Renal pelvis (tissue), 4 donors: ENCODE measurements around the gene RBMS3. TPM values are rescaled to one million over a fixed set of nuclear protein-coding genes. Genes with fewer than 3 reads are reported as not detected.

Experiments
- DNase-seq: peaks from one replicate; pipeline ENCODE4 v3.0.0-alpha.2; 2013
- polyA plus RNA-seq, 3 donors: library from polyadenylated mRNA; unstranded; fragments of 120-200 nt; gene quantifications; one replicate each; pipeline ENCODE4 v1.2.1, GENCODE V29; 2013; ENCODE audit not compliant: insufficient read length in 3 of 3

Gene RBMS3
- polyA plus RNA-seq, 3 donors = 10.2 to 13.1 (median 11.6) TPM

DNA sequence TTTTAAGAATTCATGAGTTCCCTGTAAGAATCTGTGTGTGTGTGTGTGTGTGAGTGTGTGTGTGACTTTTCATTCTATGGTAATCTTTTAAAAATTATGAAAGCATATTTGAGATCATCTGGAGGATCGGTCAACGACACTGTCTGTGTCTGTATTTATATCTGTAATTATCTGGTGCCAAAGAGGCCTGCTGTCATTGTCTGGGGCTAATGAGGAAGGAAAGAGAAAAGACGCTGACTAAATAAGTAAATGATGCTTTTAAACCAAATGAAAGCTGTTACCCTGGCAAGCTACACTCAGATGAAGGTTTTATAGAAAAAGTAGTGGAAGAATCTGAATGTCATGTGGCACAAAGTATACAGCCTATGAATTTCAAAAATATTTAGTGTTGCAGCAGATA is 439.8 kb downstream of the RBMS3 start:
- DNase-seq = no peak

DNA sequence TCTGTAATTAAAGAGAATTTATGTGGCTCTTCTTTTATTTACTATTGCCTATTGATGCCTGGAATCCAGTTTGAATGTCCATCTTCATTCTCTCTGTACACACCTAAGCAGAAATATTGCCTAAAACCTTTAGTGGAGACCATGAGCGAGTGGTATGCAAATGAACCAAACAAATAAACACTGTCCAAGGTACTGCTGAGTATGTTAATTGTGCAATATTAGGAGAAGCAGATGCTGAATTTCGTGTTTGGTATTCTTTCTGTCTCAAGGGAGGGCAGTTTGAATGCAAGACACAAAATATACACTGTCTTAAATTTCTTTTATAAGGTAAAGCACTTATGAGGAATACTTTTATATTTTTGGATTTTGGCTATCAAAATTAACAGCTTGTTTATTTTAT is 440.9 kb downstream of the RBMS3 start:
- no peak for DNase-seq

DNA sequence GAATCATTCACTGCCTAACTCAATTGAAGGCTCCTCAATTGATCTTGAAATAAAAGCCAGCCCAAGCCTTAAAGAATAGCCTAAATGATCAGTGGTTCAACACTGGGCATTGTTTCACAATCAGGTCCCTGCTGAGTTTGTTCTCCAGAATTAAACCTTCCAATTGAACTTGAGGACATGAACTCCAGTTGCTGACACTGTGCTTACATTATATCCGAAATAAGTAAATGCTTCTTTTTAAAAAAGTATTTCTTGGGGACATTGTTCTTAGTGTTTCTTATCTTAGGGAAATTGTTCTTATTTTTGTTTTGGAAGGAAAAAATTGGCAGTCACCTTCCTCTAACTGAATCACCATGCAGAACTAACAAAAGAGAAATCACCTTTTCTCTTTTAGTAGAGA is 450.2 kb downstream of the RBMS3 start:
- DNase-seq = no peak

DNA sequence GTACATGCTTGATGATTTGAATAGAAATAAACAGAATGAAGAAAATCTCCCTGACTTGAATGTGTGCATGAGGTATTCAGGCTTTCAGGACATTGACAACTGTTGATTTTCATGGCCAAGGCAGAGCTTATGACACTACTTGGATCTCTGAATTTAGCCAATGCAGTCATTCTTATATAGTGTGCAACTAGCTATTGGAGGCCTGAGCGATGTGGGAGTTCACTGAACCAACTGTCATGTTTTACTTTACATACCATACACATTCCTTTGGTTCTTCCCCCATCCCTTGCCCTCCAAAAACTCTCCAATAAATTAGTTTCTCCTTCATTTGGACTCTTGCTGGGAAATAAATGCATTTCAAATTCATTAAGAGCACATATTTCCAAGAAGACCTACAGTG is 460.4 kb downstream of the RBMS3 start:
- no peak for DNase-seq

DNA sequence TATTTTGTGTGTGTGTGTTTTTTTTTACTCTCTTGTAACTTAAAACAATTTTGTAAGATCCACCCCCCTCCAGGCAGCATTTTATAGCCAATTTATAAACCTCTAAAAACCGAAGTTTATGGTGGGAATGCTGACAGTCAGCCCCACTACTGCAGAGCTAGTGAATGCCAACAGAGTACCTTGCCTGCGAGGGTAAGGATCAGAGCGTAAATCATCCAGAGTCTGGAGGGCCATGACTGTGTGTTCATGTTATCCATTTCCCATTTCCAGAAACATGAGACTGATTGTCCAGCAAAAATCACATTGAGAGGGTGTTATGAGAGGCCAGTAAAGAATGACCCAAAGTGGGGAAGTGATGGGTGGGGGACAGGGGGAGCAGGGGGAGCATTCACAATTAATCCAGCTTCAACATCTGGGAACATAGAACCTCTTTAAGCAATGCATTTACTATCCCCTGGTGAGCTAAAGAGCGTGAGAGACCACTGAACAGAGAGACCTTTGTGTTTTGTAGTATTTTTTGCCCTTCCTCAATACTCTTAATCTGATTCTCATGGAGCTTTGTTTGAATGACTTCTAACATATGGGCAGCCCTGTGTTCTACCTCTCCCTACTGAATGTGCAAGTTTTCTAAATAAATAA is 464.5 kb downstream of the RBMS3 start:
- no peak for DNase-seq

DNA sequence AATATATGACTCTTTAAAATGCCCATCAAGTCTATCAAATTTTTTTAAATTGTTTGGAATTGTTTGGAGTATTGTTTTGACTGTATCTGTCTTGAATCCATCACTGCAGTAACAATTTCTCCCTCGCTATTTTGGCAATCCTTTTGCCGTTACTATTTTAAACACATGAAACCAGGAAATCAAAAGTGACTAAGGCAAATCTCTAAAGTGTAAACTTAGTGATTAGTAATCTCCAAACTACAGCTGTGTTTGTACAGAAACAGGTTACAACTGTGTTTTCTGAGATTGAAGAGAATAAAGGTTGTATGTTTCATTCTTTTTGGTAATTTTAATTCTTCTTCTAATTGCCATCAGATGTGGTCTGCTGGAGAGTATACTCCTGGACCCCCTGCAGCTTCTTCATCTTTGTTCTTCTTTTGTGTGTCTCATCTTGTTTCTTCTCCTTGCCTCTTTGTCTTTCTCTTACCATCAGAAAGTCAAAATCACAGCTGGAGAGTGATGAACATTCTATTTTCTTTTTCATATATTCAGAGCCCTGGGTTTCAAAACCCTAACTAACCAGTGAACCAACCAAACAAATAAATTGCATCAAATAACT is 465.4 kb downstream of the RBMS3 start:
- no peak for DNase-seq

DNA sequence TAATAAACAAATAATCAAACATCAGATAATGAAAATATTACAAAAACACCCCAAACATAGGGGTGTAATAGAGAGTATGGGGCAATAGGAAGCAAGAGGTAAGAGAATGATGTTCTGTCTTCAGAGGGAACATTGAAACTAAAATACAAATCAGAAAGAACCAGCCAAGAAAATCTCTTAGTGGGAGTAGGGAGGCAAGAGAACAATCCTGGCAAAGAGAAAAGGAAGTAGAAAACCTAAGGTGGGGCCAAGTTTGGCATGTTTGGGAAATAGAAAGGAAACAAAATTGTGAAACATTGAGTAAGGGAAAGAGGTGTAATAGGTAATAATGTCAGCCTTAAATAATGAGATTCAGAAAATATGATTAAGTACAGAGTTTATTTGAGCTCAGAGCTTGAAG is 467.1 kb downstream of the RBMS3 start:
- no peak for DNase-seq

DNA sequence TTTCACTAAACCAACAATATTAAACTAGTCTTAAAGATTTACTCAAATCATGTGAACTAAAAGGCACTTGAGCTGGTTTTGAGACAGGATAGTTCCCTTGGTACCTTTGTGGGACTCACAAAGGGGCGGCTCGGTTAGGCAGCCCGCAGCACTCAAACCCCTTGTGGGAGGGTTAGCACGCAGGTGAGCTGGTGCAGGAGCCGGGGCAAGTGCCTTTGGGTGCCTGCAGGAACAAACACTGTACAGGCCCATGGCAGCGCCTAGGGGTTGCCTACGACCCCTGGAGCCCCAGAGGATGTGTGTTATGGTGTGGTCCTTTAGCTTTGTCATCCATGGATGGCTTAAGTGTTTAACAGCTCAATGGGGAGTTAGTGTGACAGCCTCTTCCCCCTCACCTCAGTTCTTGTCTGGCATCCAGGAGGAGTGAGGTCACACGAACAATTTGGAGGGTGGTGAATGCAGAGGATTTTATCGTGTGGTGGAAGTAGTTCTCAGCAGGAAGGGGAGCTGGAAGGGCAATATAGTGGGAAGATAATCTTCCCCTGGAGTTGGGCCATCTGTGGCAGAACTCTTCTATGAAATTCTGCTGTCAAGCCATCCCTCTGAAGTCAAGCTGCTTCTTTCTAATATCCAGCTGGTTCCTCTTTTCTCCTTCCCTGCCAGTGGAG is 470.9 kb downstream of the RBMS3 start:
- DNase-seq = no peak

DNA sequence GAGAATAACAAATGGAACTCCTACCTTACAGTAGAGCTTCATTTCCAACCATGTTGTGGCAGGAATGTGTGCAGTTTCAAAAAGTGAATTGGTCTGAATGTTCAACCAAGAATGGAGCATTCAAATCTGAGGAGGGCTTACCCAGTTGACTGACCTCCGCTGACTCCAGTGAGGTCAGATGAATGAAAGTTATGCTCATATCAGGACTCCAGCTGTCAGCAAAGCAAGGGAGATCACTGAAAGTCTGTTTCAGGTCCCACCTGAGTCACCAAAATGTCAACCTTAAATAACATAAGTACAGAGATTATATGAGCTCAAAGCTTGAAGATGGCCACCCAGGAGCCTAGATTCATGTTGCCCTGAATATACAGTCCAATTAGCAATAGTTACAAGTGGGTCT is 473.5 kb downstream of the RBMS3 start:
- DNase-seq = no peak

DNA sequence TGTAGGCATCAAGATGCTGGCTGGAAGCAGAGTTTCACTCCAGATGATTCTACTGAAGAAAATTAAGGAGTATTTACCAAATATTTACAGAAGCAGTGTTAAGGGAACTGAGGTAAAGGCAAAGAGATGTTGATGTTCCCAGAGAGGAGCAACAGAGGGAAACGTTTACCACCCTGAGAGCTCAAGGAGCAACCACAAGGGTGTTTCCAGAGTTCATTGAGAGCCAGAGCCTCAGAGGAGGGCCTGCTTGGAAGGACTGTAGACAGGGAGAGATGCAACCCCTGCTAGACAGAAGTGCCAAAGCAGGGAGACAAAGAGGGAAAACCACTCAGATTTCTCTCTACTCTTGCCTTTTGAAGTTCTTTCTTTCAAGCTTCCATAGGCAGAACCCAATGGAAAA is 474.5 kb downstream of the RBMS3 start:
- no peak for DNase-seq

DNA sequence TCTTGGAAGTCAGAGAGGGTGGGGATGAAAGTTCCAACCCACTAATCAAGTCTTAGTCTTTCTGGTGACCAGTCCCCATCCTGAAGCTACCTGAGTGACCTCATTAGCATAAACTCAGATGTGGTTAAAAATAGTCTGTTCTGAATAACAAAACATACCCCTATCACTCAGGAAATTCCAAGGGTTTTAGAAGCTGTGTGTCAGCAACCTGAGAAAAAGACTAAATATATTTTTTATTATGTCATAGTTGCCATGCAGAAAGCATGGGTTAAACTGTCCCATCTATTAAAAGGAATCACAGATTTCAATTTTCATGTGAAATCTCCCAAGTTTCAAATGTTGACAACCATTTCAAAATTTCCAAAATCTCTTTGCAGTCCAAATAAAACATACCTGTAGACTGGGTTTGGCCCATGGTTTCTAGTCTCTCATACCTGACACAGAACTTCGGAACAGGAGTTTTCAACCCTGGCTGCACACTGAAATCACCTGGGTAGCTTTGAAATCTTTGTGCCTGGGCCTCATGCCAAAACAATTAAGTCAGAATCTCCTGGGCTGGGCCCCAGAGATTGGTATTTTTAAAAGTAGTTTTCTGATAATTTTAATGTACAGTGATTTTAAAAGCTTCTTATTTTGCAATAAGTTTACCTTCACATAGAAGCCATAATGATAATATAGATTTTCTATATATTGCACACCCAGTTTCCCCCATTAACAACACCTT is 476.3 kb downstream of the RBMS3 start:
- no peak for DNase-seq

DNA sequence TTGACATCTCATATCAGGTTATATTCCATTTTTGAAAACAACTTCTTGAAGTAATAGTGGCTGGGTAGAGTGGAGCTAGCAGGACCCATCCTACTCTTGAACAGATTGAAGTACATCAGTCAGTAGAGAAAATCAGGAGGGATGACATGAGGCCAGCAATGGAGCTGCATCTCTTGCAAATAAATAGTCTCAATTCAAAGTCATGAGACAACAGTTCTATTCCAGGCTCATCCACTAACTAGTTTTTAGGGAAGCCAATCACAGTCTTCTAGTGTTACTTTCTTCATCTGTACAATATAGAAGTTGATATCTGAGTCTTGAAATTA is 477.2 kb downstream of the RBMS3 start:
- no peak for DNase-seq

DNA sequence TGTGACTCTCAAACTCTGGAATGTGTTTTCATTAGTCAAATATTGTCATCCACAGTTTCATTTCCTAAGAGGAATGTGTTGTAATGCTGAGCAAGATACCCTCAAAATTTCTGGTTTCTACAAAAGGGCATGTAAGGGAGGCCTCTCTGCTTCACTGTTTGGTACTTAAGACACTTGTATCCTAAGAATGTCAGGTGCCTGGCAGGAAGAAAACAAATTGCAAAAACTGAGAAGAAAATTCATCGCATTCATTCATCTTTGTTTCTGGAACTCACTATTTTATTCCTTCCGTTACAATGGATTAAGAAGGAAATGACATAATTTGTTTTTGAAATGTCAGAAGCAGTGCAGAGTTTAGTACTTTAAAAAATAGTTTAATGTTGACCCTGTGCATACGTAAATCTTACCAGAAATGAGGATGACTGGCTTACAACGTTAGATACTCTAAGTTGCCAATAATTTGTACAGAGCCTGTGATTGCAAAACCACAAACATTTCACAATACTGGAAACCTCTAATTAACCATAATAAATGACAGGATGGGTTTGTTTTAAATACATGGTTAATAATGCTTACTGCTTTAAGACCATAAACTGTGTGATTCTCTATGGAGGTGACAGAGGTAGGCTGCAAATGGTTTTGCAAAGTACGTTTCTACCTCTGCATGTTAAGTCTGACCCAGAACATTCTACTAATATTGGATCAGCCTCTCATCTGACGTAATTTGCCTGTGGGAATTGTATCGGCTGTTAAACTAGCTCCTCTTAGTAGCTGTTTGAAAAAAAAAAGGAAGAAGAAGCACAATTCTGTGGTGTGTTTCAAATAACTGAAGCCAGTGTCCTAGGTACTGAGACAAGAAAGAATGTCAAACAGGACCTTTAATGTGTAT is 477.8 kb downstream of the RBMS3 start:
- no peak for DNase-seq

DNA sequence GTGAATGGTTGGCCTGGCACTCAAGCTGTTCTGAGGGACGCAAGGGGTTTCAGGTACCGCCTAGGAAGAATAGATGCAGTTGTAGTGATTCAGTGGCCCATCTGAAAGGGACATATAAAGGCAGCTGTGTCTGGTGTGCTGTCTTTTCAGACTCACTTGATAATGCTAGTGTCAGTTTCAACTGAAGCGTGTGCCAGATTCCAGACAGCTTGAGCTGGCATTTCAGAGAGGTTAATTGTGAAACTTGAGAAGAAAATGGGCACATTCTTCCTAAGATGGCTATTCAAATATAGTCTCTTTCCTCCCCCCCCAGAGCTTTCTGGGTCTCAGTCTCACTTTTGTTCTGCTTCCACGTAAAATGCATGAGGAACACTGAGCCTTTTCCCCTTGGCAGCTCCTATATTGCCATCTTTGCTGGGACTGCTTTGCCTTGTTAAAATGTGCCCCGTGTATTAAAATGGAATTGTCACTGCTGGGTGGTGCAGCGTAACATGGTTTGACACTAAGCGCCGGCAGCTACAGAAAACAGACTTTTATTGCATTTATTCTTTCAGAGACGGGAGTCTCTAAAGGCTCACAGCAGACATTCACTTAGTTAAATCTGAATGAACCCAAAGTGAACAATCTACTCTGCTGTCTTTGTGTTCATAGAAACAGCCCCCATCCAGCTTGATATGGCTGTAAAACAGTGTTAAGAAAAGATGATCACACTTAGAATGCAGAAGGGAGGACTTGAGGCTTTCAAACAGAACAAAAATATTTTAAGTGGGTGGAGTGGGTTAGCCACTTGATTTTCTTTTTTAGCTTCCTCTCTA is 478.7 kb downstream of the RBMS3 start:
- DNase-seq = no peak

DNA sequence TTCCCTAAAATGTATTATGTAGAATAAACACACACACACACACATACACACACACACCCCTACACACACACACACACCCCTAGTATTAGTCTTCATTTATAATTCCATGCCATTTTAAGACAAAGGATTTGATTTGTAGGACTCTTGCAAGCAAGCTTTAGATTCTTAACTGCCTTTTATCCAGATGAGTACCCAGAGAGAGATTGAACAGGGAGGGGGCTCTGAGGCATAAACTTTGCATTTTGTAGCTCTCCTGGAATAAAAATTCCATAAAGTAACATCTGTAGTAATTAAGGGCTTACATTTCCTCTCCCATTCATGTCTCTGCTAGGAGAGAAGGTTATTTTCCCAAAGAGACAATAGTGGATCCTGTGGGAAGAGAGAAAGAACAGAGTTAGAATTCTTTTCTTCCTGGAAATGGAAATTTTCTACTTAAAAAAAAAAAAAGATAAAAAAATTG is 479.4 kb downstream of the RBMS3 start:
- no peak for DNase-seq

DNA sequence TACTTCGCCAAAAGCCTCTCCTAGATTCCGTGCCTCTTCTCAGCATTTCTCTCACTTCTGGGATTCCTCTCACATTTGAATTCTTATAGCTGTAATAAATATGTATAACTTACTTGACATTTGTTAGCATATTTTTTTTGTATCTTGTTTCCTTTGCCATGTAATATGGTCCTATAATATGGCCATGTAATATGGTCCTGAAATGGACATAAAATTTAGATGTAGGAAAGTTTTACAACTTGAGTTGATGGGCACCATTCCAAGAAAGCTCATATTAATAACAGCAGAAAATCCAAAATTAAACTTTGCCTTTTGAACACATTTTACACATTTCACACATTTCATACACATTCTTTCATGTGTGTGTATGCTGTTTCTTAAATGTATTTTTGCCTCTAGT is 480.6 kb downstream of the RBMS3 start:
- DNase-seq = no peak

DNA sequence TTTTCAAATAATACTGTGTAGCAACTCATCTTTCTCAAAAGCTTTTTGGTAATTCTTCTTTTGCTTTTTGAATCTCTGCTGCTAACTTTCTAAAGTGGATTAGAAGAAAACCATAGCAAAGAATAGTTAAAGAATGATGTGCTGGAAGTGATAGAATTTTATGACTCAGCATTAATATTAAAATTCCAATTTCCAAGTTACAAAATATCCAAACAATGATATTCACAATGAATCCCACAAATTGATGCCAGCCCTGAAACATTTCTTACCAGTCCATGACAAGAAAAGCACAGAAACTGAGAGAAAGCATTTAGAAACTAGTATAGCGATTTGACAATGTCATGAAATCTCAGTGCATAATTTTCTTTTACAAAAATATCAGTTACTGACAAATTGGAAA is 482.2 kb downstream of the RBMS3 start:
- DNase-seq = no peak

DNA sequence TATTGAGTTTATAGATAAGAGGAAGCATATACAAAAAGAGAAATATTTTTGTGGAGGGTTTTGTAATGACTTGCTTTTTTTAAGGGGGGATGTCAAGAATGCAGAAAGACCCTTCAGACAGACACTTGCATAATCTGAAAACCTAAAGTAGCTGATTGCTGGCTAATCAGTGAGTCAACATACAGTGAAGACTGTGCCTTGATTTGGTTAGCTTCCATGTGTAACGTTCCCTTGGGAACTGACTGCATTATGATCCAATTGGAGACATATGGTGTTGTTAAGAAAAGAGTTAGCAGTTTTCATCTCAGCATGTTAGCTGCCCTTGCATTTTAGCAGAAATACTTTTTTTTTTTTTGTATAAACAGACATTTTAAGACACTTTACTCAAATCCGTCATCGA is 483.2 kb downstream of the RBMS3 start:
- no peak for DNase-seq

DNA sequence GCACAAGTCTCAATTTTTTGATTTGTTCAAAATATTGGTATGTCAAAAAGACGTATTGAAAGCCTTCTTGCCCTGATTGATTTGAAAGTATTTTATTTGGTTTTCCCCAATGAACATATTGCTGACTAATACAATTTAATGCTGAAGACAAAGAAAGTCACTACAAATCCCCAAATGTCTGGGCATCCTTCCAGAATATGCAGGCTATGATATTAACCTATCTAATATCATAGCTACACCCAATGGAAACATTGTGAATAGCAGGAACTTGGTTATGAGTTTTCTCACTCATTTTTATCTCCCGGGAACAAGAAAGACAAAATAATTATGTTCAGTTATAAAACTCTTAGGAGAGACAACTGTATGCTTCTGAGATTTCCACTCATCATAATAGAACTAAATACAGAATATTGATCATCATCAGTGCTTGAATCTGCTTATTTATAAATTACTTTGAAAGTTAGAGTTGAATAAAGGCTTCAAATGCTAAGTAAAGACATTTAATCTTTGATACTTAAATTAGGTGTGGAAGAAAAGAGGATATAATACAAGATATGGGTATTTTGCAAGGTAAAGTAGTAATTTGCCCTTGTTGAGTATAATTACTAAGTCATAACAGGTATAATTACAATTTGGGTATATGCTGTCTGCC is 483.9 kb downstream of the RBMS3 start:
- peak; percentile 51 for DNase-seq

DNA sequence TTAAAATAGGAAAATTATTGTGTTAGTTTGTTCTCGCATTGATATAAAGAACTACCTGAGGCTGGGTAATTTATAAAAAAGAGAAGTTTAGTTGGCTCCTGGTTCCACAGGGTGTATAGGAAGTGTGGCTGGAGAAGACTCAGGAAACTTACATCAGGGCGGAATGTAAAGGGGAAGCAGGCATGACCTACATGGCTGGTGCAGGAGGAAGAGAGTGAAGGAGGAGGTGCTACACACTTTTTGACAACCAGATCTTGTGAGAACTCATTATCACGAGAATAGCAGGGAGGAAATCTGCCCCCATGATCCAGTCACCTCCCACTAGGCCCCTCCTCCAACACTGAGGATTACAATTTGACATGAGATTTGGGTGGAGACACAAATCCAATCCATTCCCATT is 490.7 kb downstream of the RBMS3 start:
- no peak for DNase-seq

DNA sequence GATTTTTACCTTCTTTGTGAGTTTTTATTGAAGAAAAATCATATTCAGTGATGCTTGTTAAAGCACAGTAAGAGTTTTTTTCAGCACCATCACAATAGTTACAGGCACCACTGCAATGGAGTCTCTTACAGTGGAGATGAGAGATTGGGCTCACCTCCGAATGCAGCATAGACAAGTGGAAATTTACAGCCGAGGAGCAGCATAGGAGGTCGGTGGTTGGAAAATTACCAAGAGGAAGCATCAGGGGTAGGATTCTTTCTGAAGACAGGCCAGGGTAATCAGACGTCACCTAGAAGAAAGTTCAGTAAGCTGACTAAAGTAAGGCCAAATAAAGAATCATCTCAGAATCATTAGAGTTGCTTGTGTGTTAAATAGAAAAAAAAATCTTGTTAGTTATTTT is 491.6 kb downstream of the RBMS3 start:
- DNase-seq = no peak
